IMR-90 (cell line): ENCODE measurements around the gene ACOX2. TPM values are rescaled to one million over a fixed set of nuclear protein-coding genes. Genes with fewer than 3 reads are reported as not detected.
A peak's percentile ranks its signal among the peaks of the same experiment; 100 is the strongest.

Experiments used
- ATAC-seq: fragments of 200-7000 bp; cut with Tn5 transposase; 2 replicates; pipeline ENCODE4 v1.9.1; 2020; ENCODE audit warnings: low read depth, mild to moderate bottlenecking, moderate library complexity
- BruUV-seq: library from RNA; stranded (reverse); fragments of 400-500 nt; replicated peaks from 2 replicates; lab custom pipeline; 2021; lab: Mats Ljungman, UMichigan
- CTCF ChIA-PET: fragments of 300-600 bp; formaldehyde crosslinking; extraction: SDS; loops from one replicate; lab custom pipeline; 2021; ENCODE audit warnings: antibody characterized with exemption; lab: Yijun Ruan, JAX
- POLR2A ChIA-PET: fragments of 300-600 bp; sonication (Branson Sonifier 250); formaldehyde crosslinking; loops from one replicate; lab custom pipeline; 2022; ENCODE audit warnings: antibody characterized with exemption; ENCODE audit not compliant: unreplicated experiment; lab: Charles Lee
- DNase-seq: peaks from one replicate; pipeline ENCODE4 v3.0.0; 2013
- H2AFZ ChIP-seq: replicated peaks from 2 replicates; pipeline ENCODE3; 2013; ENCODE audit warnings: low read length, mild to moderate bottlenecking; ENCODE audit not compliant: poor library complexity
- H2AK5ac ChIP-seq: 2 replicates; pipeline ENCODE4 v1.6.1; 2013; ENCODE audit warnings: low read depth, low read length, inconsistent platforms
- H2AK9ac ChIP-seq: replicated peaks from 2 replicates; pipeline ENCODE3; 2013; ENCODE audit warnings: mild to moderate bottlenecking, low read depth, low read length, moderate library complexity; ENCODE audit not compliant: poor library complexity
- H2BK120ac ChIP-seq: 2 replicates; pipeline ENCODE4 v1.6.1; 2013; ENCODE audit warnings: low read depth, low read length, inconsistent platforms
- H2BK15ac ChIP-seq: 3 replicates; pipeline ENCODE4 v1.6.1; 2013; ENCODE audit warnings: low read depth, low read length, inconsistent platforms
- H2BK20ac ChIP-seq: 2 replicates; pipeline ENCODE4 v1.6.1; 2013; ENCODE audit warnings: low read depth, mild to moderate bottlenecking, inconsistent platforms, low read length, moderate library complexity
- H2BK5ac ChIP-seq: 2 replicates; pipeline ENCODE4 v1.6.1; 2013; ENCODE audit warnings: mild to moderate bottlenecking, low read depth, low read length, inconsistent platforms; ENCODE audit not compliant: poor library complexity, severe bottlenecking
- H3K14ac ChIP-seq: replicated peaks from 2 replicates; pipeline ENCODE4 v1.6.1; 2013; ENCODE audit warnings: low read depth, low read length, inconsistent platforms
- H3K18ac ChIP-seq: 2 replicates; pipeline ENCODE4 v1.6.1; 2013; ENCODE audit warnings: low read depth, low read length, control low read depth
- H3K23ac ChIP-seq: 2 replicates; pipeline ENCODE4 v1.6.1; 2013; ENCODE audit warnings: low read depth, low read length, inconsistent platforms
- H3K27ac ChIP-seq: 2 replicates; pipeline ENCODE4 v1.5.1; 2013; ENCODE audit warnings: mild to moderate bottlenecking, control low read depth, low read length; ENCODE audit not compliant: insufficient read depth
- H3K27me3 ChIP-seq: 2 replicates; pipeline ENCODE4 v1.6.1; 2013; ENCODE audit warnings: low read length; ENCODE audit not compliant: control insufficient read depth, insufficient read depth
- H3K36me3 ChIP-seq: 2 replicates; pipeline ENCODE4 v1.6.1; 2013; ENCODE audit warnings: low read length, mixed read lengths; ENCODE audit not compliant: control insufficient read depth, insufficient read depth
- H3K4ac ChIP-seq: 2 replicates; pipeline ENCODE4 v1.6.1; 2013; ENCODE audit warnings: low read depth, low read length, inconsistent platforms
- H3K4me1 ChIP-seq: 2 replicates; pipeline ENCODE4 v1.6.1; 2013; ENCODE audit warnings: low read length, mixed read lengths; ENCODE audit not compliant: control insufficient read depth, insufficient read depth
- H3K4me2 ChIP-seq: 2 replicates; pipeline ENCODE4 v1.6.1; 2013; ENCODE audit warnings: low read depth, mild to moderate bottlenecking, control low read depth, low read length, moderate library complexity
- H3K4me3 ChIP-seq: 2 replicates; pipeline ENCODE4 v1.5.1; 2013; ENCODE audit warnings: low read depth, mild to moderate bottlenecking, control low read depth, low read length, moderate library complexity; ENCODE audit not compliant: insufficient read depth
- H3K56ac ChIP-seq: 2 replicates; pipeline ENCODE4 v1.6.1; 2013; ENCODE audit warnings: low read length, inconsistent platforms; ENCODE audit not compliant: insufficient read depth; ENCODE audit errors: extremely low read depth
- H3K79me1 ChIP-seq, 2 experiments: 2 replicates each; pipeline ENCODE4 v1.6.1; 2013; ENCODE audit warnings: low read length in 2 of 2, inconsistent platforms in 1 of 2, low read depth in 1 of 2
- H3K9ac ChIP-seq: 2 replicates; pipeline ENCODE4 v1.6.1; 2013; ENCODE audit warnings: low read depth, low read length, control low read depth
- H3K9me1 ChIP-seq: 2 replicates; pipeline ENCODE4 v1.6.1; 2013; ENCODE audit warnings: low read length, inconsistent platforms; ENCODE audit not compliant: insufficient read depth
- H3K9me3 ChIP-seq: 2 replicates; pipeline ENCODE4 v1.6.1; 2013; ENCODE audit warnings: low read length; ENCODE audit not compliant: control insufficient read depth, insufficient read depth
- H4K20me1 ChIP-seq: 2 replicates; pipeline ENCODE4 v1.6.1; 2013; ENCODE audit warnings: low read length, inconsistent platforms; ENCODE audit not compliant: insufficient read depth
- H4K5ac ChIP-seq: 2 replicates; pipeline ENCODE4 v1.6.1; 2013; ENCODE audit warnings: mild to moderate bottlenecking, low read depth, low read length, control low read depth
- H4K8ac ChIP-seq, 2 experiments: 2 replicates each; pipeline ENCODE4 v1.6.1; 2013; ENCODE audit warnings: low read depth in 2 of 2, low read length in 2 of 2, control low read depth in 1 of 2, inconsistent platforms in 1 of 2
- H4K91ac ChIP-seq: 2 replicates; pipeline ENCODE4 v1.6.1; 2013; ENCODE audit warnings: low read depth, low read length, inconsistent platforms; ENCODE audit not compliant: insufficient read depth
- BHLHE40 ChIP-seq: fragments of 150-350 bp; IDR thresholded peaks from 2 replicates; pipeline ENCODE4 v1.6.1; 2016; ENCODE audit warnings: mild to moderate bottlenecking, low read depth, low read length
- CEBPB ChIP-seq: IDR thresholded peaks from 2 replicates; pipeline ENCODE4 v1.6.1; 2012; ENCODE audit warnings: low read depth, low read length, improper control_type of control experiment
- CHD1 ChIP-seq: IDR thresholded peaks from 2 replicates; pipeline ENCODE4 v1.6.1; 2012; ENCODE audit warnings: low read depth, low read length, improper control_type of control experiment
- CTCF ChIP-seq: conservative IDR thresholded peaks from 2 replicates; pipeline ENCODE4 v1.5.1; 2012; ENCODE audit warnings: mild to moderate bottlenecking, low read depth, low read length, improper control_type of control experiment
- FOS ChIP-seq: fragments of 150-350 bp; IDR thresholded peaks from 2 replicates; pipeline ENCODE4 v1.6.1; 2016; ENCODE audit warnings: low read depth, low read length
- MAZ ChIP-seq: IDR thresholded peaks from 2 replicates; pipeline ENCODE4 v1.6.1; 2012; ENCODE audit warnings: low read depth, mild to moderate bottlenecking, low read length, improper control_type of control experiment, moderate library complexity, borderline replicate concordance
- NFE2L2 ChIP-seq: fragments of 150-350 bp; IDR thresholded peaks from 2 replicates; pipeline ENCODE4 v1.6.1; 2016; ENCODE audit warnings: low read depth, mild to moderate bottlenecking, low read length
- POLR2A ChIP-seq: IDR thresholded peaks from 2 replicates; pipeline ENCODE4 v1.6.1; 2012; ENCODE audit warnings: mild to moderate bottlenecking, low read depth, low read length
- RAD21 ChIP-seq: IDR thresholded peaks from 2 replicates; pipeline ENCODE4 v1.6.1; 2012; ENCODE audit warnings: low read length, improper control_type of control experiment
- RCOR1 ChIP-seq: IDR thresholded peaks from 2 replicates; pipeline ENCODE4 v1.6.1; 2012; ENCODE audit warnings: mild to moderate bottlenecking, low read length, improper control_type of control experiment; ENCODE audit not compliant: insufficient replicate concordance
- RFX5 ChIP-seq: IDR thresholded peaks from 2 replicates; pipeline ENCODE4 v1.8.0; 2012; ENCODE audit warnings: low read depth, mild to moderate bottlenecking, low read length, moderate library complexity
- SMC3 ChIP-seq: fragments of 150-350 bp; IDR thresholded peaks from 2 replicates; pipeline ENCODE4 v1.6.1; 2016; ENCODE audit warnings: low read depth, mild to moderate bottlenecking, antibody characterized with exemption, low read length, moderate library complexity
- WGBS, 2 experiments: methylation state at CpG; one replicate each; pipeline versions ENCODE4 v1.1.5 to v1.1.7; 2013; ENCODE audit warnings: missing lambda C conversion rate in 2 of 2; ENCODE audit not compliant: insufficient read length in 1 of 2; ENCODE audit errors: extremely low coverage in 2 of 2; 5-methylcytosine and 5-hydroxymethylcytosine counted together
- dilution Hi-C: fragments of 300-500 bp; cut with HindIII; formaldehyde crosslinking; loops from one replicate; pipeline ENCODE4 v1.14.3; 2018; ENCODE audit warnings: low sequenced_read_pairs; ENCODE audit not compliant: unreplicated experiment
- in situ Hi-C: fragments of 300-500 bp; cut with MboI; formaldehyde crosslinking; loops from 3 replicates; pipeline ENCODE4 v1.14.3; 2019; ENCODE audit warnings: low sequenced_read_pairs, inconsistent platforms, mixed read lengths
- intact Hi-C: fragments of 100-400 bp; cut with micrococcal nuclease; formaldehyde crosslinking; loops from 2 replicates; pipeline ENCODE4 v1.10.0; 2022
- polyA plus RNA-seq, 3 experiments: library from polyadenylated mRNA; depleted of rRNA; stranded (reverse); fragments of >200 nt; gene quantifications; 2 replicates each; pipeline ENCODE4 v1.2.3, GENCODE V29; 2012; ENCODE audit warnings: low replicate concordance in 1 of 3
- total RNA-seq: library from RNA; depleted of rRNA; stranded (reverse); fragments of >200 nt; gene quantifications from 2 replicates; pipeline ENCODE4 v1.2.3, GENCODE V29; 2012
- TF ChIP-seq, protein P1 (sequence below): fragments of 150-350 bp; IDR thresholded peaks from 2 replicates; pipeline ENCODE4 v1.6.1; 2016; ENCODE audit warnings: low read depth, mild to moderate bottlenecking, low read length, moderate library complexity, borderline replicate concordance
- TF ChIP-seq, protein P2 (sequence below): fragments of 150-350 bp; IDR thresholded peaks from 2 replicates; pipeline ENCODE4 v1.6.1; 2017; ENCODE audit warnings: mild to moderate bottlenecking, antibody characterized with exemption, low read length, low read depth

ACOX2 gene
- total and polyA plus RNA-seq, 2 of the 4 experiments (the other 2 are of a cell fraction), result 15.6 to 32.9 TPM

DNA sequence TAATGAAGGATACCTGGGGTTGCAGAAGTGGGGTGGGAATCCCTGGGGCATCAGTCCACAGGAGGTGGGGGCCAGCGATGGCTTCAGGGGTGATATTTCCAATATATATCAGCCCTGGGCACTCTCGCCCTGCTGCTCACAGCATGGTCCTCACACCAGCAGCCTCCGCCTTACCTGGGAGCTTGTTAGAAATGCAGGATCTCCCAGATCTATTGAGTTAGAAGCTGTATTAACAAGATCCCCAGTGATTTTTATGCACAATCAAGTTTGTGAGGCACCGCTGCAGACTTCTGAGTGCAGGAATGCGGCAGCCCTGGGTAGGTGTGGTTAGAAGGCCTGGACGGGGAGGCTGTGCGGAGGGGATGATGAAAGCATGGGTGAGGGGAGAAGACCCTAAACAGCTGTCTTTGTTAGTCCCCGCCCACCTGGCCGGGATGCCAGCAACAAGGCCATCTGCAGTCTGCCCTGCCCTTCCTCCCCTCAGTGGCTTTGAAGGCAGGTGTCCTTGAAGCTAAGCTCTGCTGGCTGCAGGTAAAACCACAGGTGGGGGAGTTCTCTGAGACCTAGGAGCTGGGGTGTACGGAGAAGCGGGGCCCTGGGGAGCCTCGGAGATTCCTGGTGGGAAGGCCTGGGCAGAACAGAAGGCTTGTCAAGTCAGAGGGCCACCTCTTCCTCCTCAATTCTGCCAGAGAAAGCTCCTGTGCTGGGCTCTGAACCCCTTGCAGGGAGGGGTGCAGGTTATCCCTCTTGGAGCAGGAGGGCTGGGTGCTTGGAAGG lies 28.8 kb upstream of the ACOX2 start:
- H3K4me1 ChIP-seq, result peaks cover 4% of the 10 kb centered on the region; the same call in 1 of the 2 replicates
- H3K18ac ChIP-seq, result no peak overlapping the region
- intact Hi-C loops (loop anchor here (10.0 kb wide), 2 partner anchors 419 to 1069 kb away; no protein-coding TSS in a partner anchor), in situ Hi-C loops (loop anchor here (25.0 kb wide), 1 partner anchor 421 kb away; no protein-coding TSS in a partner anchor), dilution Hi-C loops (no loop called here)
- DNase-seq (no peak), ATAC-seq (no peak)
- H4K91ac ChIP-seq, result peak overlapping the region; percentile 51
- no peak overlapping the region for H3K9ac ChIP-seq
- peak overlapping the region; percentile 20 for H2BK20ac ChIP-seq
- POLR2A ChIA-PET, result no interaction called here
- peak overlapping the region; percentile 78; the same call in 1 of the 2 replicates for H2AK5ac ChIP-seq
- no TSS peak for BruUV-seq
- no peak overlapping the region for H4K5ac ChIP-seq
- WGBS, 2 experiments, result 67% methylated on average over 1 of the region's 12 CpGs; no CpG with 5 or more reads in 1 of the 2 experiments
- H3K56ac ChIP-seq, result no peak overlapping the region
- 0 out of 4 replicates have a peak overlapping the region, but pooled peaks of 1 of the 2 experiments have one; percentile 6 for H4K8ac ChIP-seq
- no peak overlapping the region for H2BK5ac ChIP-seq
- H3K4me3 ChIP-seq, result no peak overlapping the region
- no peaks in the 10 kb centered on the region for H4K20me1 ChIP-seq
- no peak overlapping the region for H2AK9ac ChIP-seq
- 0 out of 3 replicates have a peak overlapping the region, but pooled peaks have one; percentile 7 for H2BK15ac ChIP-seq
- H3K79me1 ChIP-seq, result no peaks in the 10 kb centered on the region
- no peaks in the 10 kb centered on the region for H3K36me3 ChIP-seq
- H3K4ac ChIP-seq, result peak overlapping the region; percentile 62
- peak overlapping the region; percentile 14 for H2AFZ ChIP-seq
- CTCF ChIA-PET, result interaction anchor here (8.3 kb wide), 1 partner anchor 64 kb away, joined by 69 read pairs; no protein-coding TSS in a partner anchor
- peak overlapping the region; percentile 66 for H2BK120ac ChIP-seq
- no peaks in the 10 kb centered on the region for H3K9me3 ChIP-seq
- H3K23ac ChIP-seq, result no peak overlapping the region
- no peak overlapping the region for H3K27ac ChIP-seq
- no peak overlapping the region for H3K4me2 ChIP-seq
- peaks cover 17% of the 10 kb centered on the region for H3K9me1 ChIP-seq
- H3K14ac ChIP-seq, result 0 out of 2 replicates have a peak overlapping the region, but pooled peaks have one; percentile 31
- no peaks in the 10 kb centered on the region for H3K27me3 ChIP-seq
- TF ChIP-seq NFE2L2, result no peak
- TF ChIP-seq, protein P1, sequence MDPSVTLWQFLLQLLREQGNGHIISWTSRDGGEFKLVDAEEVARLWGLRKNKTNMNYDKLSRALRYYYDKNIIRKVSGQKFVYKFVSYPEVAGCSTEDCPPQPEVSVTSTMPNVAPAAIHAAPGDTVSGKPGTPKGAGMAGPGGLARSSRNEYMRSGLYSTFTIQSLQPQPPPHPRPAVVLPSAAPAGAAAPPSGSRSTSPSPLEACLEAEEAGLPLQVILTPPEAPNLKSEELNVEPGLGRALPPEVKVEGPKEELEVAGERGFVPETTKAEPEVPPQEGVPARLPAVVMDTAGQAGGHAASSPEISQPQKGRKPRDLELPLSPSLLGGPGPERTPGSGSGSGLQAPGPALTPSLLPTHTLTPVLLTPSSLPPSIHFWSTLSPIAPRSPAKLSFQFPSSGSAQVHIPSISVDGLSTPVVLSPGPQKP, result no peak
- TF ChIP-seq RFX5, result no peak
- no peak for TF ChIP-seq RAD21
- no peak for TF ChIP-seq FOS
- no peak for TF ChIP-seq BHLHE40
- TF ChIP-seq CTCF, result no peak
- no peak for TF ChIP-seq POLR2A
- no peak for TF ChIP-seq RCOR1
- no peak for TF ChIP-seq CHD1
- no peak for TF ChIP-seq MAZ
- no peak for TF ChIP-seq SMC3
- no peak for TF ChIP-seq CEBPB
- TF ChIP-seq, protein P2, sequence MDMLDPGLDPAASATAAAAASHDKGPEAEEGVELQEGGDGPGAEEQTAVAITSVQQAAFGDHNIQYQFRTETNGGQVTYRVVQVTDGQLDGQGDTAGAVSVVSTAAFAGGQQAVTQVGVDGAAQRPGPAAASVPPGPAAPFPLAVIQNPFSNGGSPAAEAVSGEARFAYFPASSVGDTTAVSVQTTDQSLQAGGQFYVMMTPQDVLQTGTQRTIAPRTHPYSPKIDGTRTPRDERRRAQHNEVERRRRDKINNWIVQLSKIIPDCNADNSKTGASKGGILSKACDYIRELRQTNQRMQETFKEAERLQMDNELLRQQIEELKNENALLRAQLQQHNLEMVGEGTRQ, result no peak
